Ishikawa (cell line): ENCODE measurements around the gene SORCS3.

Experiments
- CEBPB ChIP-seq: IDR thresholded peaks from 2 replicates; pipeline ENCODE4 v1.6.1; 2012
- CREB1 ChIP-seq: IDR thresholded peaks from 2 replicates; pipeline ENCODE4 v1.6.1; 2012; ENCODE audit warnings: low read depth
- EGR1 ChIP-seq: IDR thresholded peaks from 2 replicates; pipeline ENCODE4 v1.6.1; 2012
- EP300 ChIP-seq: IDR thresholded peaks from 2 replicates; pipeline ENCODE4 v1.6.1; 2012; ENCODE audit warnings: borderline replicate concordance
- FOXM1 ChIP-seq: IDR thresholded peaks from 2 replicates; pipeline ENCODE4 v1.6.1; 2012; ENCODE audit warnings: low read depth, borderline replicate concordance
- MAX ChIP-seq: IDR thresholded peaks from 2 replicates; pipeline ENCODE4 v1.6.1; 2012
- NFIC ChIP-seq: IDR thresholded peaks from 2 replicates; pipeline ENCODE4 v1.6.1; 2012
- RAD21 ChIP-seq: IDR thresholded peaks from 2 replicates; pipeline ENCODE4 v1.6.1; 2012; ENCODE audit warnings: low read depth
- TAF1 ChIP-seq: IDR thresholded peaks from 2 replicates; pipeline ENCODE4 v1.6.1; 2012; ENCODE audit warnings: low read depth, mild to moderate bottlenecking
- TCF12 ChIP-seq: IDR thresholded peaks from 2 replicates; pipeline ENCODE4 v1.6.1; 2012; ENCODE audit warnings: low read depth
- TEAD4 ChIP-seq: IDR thresholded peaks from 2 replicates; pipeline ENCODE4 v1.6.1; 2012
- YY1 ChIP-seq: IDR thresholded peaks from 2 replicates; pipeline ENCODE4 v1.6.1; 2012; ENCODE audit warnings: low read depth
- ZBTB7A ChIP-seq: IDR thresholded peaks from 2 replicates; pipeline ENCODE4 v1.6.1; 2012; ENCODE audit warnings: low read depth
- TF ChIP-seq, protein P1 (sequence below): IDR thresholded peaks from 2 replicates; pipeline ENCODE4 v1.6.1; 2012; ENCODE audit warnings: low read depth, mild to moderate bottlenecking
- TF ChIP-seq, protein P2 (sequence below): IDR thresholded peaks from 2 replicates; pipeline ENCODE4 v1.6.1; 2012

SORCS3 gene

GRCh38 chr10:104646146-104646545, 5.1 kb downstream of the SORCS3 start:
- no peak for TF ChIP-seq TAF1
- TF ChIP-seq CEBPB, result no peak
- no peak for TF ChIP-seq ZBTB7A
- no peak for TF ChIP-seq YY1

DNA sequence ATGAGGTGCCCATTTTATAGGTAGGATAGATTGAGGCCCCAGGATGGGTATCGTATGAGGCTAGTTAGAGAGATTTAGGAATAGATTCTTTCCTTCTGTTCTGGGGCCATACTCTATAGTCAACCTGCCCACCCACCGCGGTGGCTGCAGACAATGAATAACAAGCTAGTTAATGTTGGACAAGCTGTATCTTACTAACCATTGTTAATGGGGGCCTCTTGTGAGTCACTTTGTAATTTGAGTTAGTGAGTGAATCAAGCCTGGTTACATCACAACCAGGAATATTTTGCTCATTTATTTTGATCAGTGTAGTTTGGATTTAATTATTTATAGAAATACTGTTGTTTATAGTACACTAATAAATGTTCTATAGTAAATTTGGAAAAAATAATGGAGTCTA, 7.3 kb downstream of the SORCS3 start:
- TF ChIP-seq CEBPB (no peak), TAF1 (no peak), TEAD4 (no peak), ZBTB7A (no peak), RAD21 (no peak), EP300 (no peak), MAX (no peak), EGR1 (no peak), TCF12 (no peak), CREB1 (no peak), YY1 (no peak), NFIC (no peak), FOXM1 (no peak)
- TF ChIP-seq, protein P1, sequence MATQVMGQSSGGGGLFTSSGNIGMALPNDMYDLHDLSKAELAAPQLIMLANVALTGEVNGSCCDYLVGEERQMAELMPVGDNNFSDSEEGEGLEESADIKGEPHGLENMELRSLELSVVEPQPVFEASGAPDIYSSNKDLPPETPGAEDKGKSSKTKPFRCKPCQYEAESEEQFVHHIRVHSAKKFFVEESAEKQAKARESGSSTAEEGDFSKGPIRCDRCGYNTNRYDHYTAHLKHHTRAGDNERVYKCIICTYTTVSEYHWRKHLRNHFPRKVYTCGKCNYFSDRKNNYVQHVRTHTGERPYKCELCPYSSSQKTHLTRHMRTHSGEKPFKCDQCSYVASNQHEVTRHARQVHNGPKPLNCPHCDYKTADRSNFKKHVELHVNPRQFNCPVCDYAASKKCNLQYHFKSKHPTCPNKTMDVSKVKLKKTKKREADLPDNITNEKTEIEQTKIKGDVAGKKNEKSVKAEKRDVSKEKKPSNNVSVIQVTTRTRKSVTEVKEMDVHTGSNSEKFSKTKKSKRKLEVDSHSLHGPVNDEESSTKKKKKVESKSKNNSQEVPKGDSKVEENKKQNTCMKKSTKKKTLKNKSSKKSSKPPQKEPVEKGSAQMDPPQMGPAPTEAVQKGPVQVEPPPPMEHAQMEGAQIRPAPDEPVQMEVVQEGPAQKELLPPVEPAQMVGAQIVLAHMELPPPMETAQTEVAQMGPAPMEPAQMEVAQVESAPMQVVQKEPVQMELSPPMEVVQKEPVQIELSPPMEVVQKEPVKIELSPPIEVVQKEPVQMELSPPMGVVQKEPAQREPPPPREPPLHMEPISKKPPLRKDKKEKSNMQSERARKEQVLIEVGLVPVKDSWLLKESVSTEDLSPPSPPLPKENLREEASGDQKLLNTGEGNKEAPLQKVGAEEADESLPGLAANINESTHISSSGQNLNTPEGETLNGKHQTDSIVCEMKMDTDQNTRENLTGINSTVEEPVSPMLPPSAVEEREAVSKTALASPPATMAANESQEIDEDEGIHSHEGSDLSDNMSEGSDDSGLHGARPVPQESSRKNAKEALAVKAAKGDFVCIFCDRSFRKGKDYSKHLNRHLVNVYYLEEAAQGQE, result no peak
- TF ChIP-seq, protein P2, sequence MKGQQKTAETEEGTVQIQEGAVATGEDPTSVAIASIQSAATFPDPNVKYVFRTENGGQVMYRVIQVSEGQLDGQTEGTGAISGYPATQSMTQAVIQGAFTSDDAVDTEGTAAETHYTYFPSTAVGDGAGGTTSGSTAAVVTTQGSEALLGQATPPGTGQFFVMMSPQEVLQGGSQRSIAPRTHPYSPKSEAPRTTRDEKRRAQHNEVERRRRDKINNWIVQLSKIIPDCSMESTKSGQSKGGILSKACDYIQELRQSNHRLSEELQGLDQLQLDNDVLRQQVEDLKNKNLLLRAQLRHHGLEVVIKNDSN, result no peak

- TF ChIP-seq RAD21, result 0 out of 2 replicates have a peak, but pooled peaks have one; percentile 5
- no peak for TF ChIP-seq EGR1
Measured at GRCh38 chr10:104650072-104650471, 9.0 kb downstream of the SORCS3 start.

DNA sequence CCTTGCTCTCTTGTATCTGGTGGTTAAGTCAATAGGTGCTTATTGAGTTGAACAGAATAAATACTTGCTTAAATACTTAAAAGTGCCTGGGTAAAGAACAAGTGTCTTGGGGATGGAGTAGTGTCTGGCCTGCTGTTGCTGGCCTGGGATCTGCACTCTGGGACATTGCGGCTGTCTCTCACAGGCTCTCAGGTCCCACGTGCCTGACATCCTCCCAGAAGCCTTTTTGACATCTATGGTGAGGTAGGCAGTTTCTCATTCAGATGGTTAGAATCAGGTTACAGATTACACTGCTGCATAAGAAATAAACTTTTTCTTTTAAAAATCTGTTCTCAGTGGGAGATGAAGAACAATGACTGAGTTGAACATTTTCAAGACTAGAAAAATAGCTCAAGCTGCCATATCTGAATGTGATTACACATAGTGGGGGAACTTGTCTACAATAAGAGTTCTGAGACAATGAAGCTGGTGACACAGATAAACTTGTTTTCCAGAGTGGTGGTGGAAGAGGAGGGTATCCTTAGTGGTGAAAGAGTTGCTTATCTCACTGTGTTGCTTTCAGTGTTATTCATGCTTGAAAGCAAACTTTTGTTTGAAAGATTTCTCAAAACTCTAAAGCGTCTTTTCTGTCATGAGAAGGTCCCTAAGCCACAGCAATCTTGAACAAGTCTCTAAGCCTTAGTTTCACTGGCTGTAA, 9.7 kb downstream of the SORCS3 start:
- TF ChIP-seq EP300 (no peak), NFIC (no peak), TAF1 (no peak), RAD21 (no peak), TEAD4 (no peak), CREB1 (no peak), TCF12 (no peak), ZBTB7A (no peak), YY1 (no peak), CEBPB (no peak), MAX (no peak), FOXM1 (no peak), EGR1 (no peak)
- TF ChIP-seq, protein P2, result no peak
- TF ChIP-seq, protein P1, result no peak

DNA sequence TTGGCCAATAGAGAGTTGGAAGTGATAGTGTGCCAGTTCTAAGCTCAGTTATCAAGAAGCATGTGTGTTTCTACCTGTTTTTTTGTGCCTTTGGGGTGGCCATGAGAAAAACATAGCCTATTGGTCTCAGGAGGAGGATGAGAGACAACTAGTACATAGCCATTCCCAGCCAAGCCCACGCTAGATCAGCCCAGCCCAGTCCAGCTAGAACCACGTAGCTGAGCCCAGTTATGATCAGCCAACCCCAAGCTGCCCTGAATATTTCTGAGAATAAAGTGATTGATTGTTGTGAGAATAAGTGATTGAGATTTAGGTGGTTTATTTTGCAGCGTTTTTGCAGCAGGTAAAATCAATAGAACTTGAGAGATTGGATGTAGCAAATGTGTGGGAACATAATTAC, 15.9 kb downstream of the SORCS3 start:
- TF ChIP-seq ZBTB7A (no peak), EGR1 (no peak), NFIC (no peak), FOXM1 (no peak), CEBPB (no peak), EP300 (no peak), MAX (no peak), TCF12 (no peak), CREB1 (no peak), YY1 (no peak), TAF1 (no peak), RAD21 (no peak), TEAD4 (no peak)
- TF ChIP-seq, protein P2, result no peak
- TF ChIP-seq, protein P1, result no peak
